ELR (cell line): ENCODE data around the gene PNPLA8.
"Not testable (repeated sequence)": the region's sequence is repeated elsewhere in the genome, so short reads cannot be mapped to it uniquely, and the experiment has no call there.

ENCODE experiments used
- DNase-seq: peaks from one replicate; pipeline ENCODE4 v3.0.0-alpha.2; 2015; ENCODE audit warnings: low read depth

Gene PNPLA8

GRCh38 chr7:108525985-108526767, at the start of gene PNPLA8:
Gene PNPLA8 (minus strand): TSS chr7:108526135. CDS start chr7:108515491, 10,644 bp downstream.
- DNase-seq, result peak; percentile 99

- no peak for DNase-seq
Measured at GRCh38 chr7:108575156-108575555, 49.2 kb upstream of the PNPLA8 start.

- no peak for DNase-seq
Measured at GRCh38 chr7:108572480-108572879, 46.5 kb upstream of the PNPLA8 start.

- peak; percentile 61 for DNase-seq
Measured at GRCh38 chr7:108570146-108570755, 44.3 kb upstream of the PNPLA8 start.

- DNase-seq, result peak; percentile 99
Measured at GRCh38 chr7:108569381-108570145, 43.6 kb upstream of the PNPLA8 start, which contains the start of the genes DNAJB9 and THAP5. Gene DNAJB9 (plus strand): TSS chr7:108569874. CDS start chr7:108571727, 1,853 bp downstream. Gene THAP5 (minus strand): TSS chr7:108569706. CDS start chr7:108569569, 137 bp downstream.

- DNase-seq, result no peak
Measured at GRCh38 chr7:108568801-108569380, 43.0 kb upstream of the PNPLA8 start.

GRCh38 chr7:108565987-108566386, 40.1 kb upstream of the PNPLA8 start:
- no peak for DNase-seq

GRCh38 chr7:108561047-108561619, 35.2 kb upstream of the PNPLA8 start:
- no peak for DNase-seq

- no peak for DNase-seq
Measured at GRCh38 chr7:108559253-108559652, 33.3 kb upstream of the PNPLA8 start.

GRCh38 chr7:108557617-108558016, 31.7 kb upstream of the PNPLA8 start:
- DNase-seq, result no peak

GRCh38 chr7:108557191-108557590, 31.3 kb upstream of the PNPLA8 start:
- DNase-seq, result no peak

GRCh38 chr7:108556665-108557064, 30.7 kb upstream of the PNPLA8 start:
- not testable (repeated sequence) for DNase-seq

GRCh38 chr7:108548141-108548896, 22.4 kb upstream of the PNPLA8 start:
- not testable (repeated sequence) for DNase-seq

GRCh38 chr7:108541478-108541877, 15.5 kb upstream of the PNPLA8 start:
- DNase-seq, result no peak

- not testable (repeated sequence) for DNase-seq
Measured at GRCh38 chr7:108538685-108539084, 12.8 kb upstream of the PNPLA8 start.

- not testable (repeated sequence) for DNase-seq
Measured at GRCh38 chr7:108538236-108538635, 12.3 kb upstream of the PNPLA8 start.

GRCh38 chr7:108537229-108537628, 11.3 kb upstream of the PNPLA8 start:
- DNase-seq, result no peak

- no peak for DNase-seq
Measured at GRCh38 chr7:108535744-108536143, 9.8 kb upstream of the PNPLA8 start.

- DNase-seq, result no peak
Measured at GRCh38 chr7:108535257-108535656, 9.3 kb upstream of the PNPLA8 start.

- DNase-seq, result no peak
Measured at GRCh38 chr7:108533712-108534111, 7.8 kb upstream of the PNPLA8 start.

- DNase-seq, result no peak
Measured at GRCh38 chr7:108529341-108529740, 3.4 kb upstream of the PNPLA8 start.
